B cell (primary cell): ENCODE data around the gene TSSK2. TPM values are rescaled to one million over a fixed set of nuclear protein-coding genes. Genes with fewer than 3 reads are reported as not detected.

Experiments used
- ATAC-seq: fragments of 200-7000 bp; cut with Tn5 transposase; one replicate; pipeline ENCODE4 v1.10.0; 2021; ENCODE audit warnings: low read depth, mild to moderate bottlenecking, moderate number of reproducible peaks, moderate library complexity
- CTCF ChIA-PET: fragments of 350-600 bp; sonication (Branson Sonifier 250); formaldehyde crosslinking; loops from one replicate; lab custom pipeline; 2021; ENCODE audit warnings: antibody characterized with exemption, inconsistent platforms; lab: Charles Lee
- POLR2A ChIA-PET: fragments of 350-600 bp; sonication (Branson Sonifier 250); formaldehyde crosslinking; loops from one replicate; lab custom pipeline; 2021; ENCODE audit warnings: antibody characterized with exemption; lab: Charles Lee
- DNase-seq: peaks from one replicate; pipeline ENCODE4 v3.0.0; 2013
- H2AFZ ChIP-seq: 2 replicates; pipeline ENCODE4 v1.6.1; 2012; ENCODE audit warnings: mild to moderate bottlenecking, low read depth, low read length; ENCODE audit not compliant: insufficient read depth, poor library complexity, severe bottlenecking
- H3K27ac ChIP-seq, 2 donors: 1 replicate in 1 of 2; 2 replicates in 1 of 2; pipeline ENCODE4 v1.5.1; 2012 to 2013; ENCODE audit warnings: low read length in 2 of 2, mild to moderate bottlenecking in 2 of 2, moderate library complexity in 1 of 2
- H3K27me3 ChIP-seq, 4 experiments: fragments of 200-600 bp in 1 of 4; sonication (generic) in 1 of 4; replicated peaks in 1 of 4; 1 replicate in 2 of 4; 2 replicates in 2 of 4; pipeline versions ENCODE4 v1.6.1 to v1.7.0; 2013 to 2016; ENCODE audit warnings: low read length in 3 of 4, mild to moderate bottlenecking in 2 of 4, mixed read lengths in 1 of 4, moderate library complexity in 1 of 4; ENCODE audit not compliant: insufficient read depth in 4 of 4, control insufficient read depth in 3 of 4; ENCODE audit errors: control extremely low read depth in 1 of 4
- H3K36me3 ChIP-seq, 2 experiments: replicated peaks in 1 of 2; 1 replicate in 1 of 2; 2 replicates in 1 of 2; pipeline versions ENCODE4 v1.6.1 to v1.7.1; 2013; ENCODE audit warnings: low read length in 1 of 2; ENCODE audit not compliant: insufficient read depth in 2 of 2, control insufficient read depth in 1 of 2; ENCODE audit errors: control extremely low read depth in 1 of 2, extremely low read depth in 1 of 2
- H3K4me1 ChIP-seq, 2 donors: fragments of 200-600 bp in 1 of 2; sonication (generic) in 1 of 2; 1 replicate in 1 of 2; 2 replicates in 1 of 2; pipeline versions ENCODE4 v1.5.1 to v1.6.1; 2013 to 2017; ENCODE audit warnings: low read length in 2 of 2; ENCODE audit not compliant: control insufficient read depth in 2 of 2, insufficient read depth in 2 of 2
- H3K4me2 ChIP-seq: replicated peaks from 2 replicates; pipeline ENCODE3; 2012; ENCODE audit warnings: mild to moderate bottlenecking, low read depth, low read length; ENCODE audit not compliant: poor library complexity, severe bottlenecking
- H3K4me3 ChIP-seq, 5 experiments: fragments of 200-600 bp in 1 of 5; sonication (generic) in 1 of 5; 1 replicate in 3 of 5; 2 replicates in 2 of 5; pipeline versions ENCODE4 v1.5.1 to v1.7.0; 2011 to 2016; ENCODE audit warnings: low read length in 4 of 5, mild to moderate bottlenecking in 4 of 5, low read depth in 2 of 5, control low read depth in 1 of 5, moderate library complexity in 1 of 5; ENCODE audit not compliant: insufficient read depth in 1 of 5; ENCODE audit errors: control extremely low read depth in 1 of 5, extremely low read depth in 1 of 5
- H3K79me2 ChIP-seq: fragments of 200-600 bp; sonication (generic); one replicate; pipeline ENCODE4 v1.6.0; 2016; ENCODE audit warnings: low read length; ENCODE audit not compliant: control insufficient read depth, insufficient read depth
- H3K9ac ChIP-seq: fragments of 200-600 bp; sonication (generic); 2 replicates; pipeline ENCODE4 v1.6.1; 2017; ENCODE audit warnings: mild to moderate bottlenecking, low read length, moderate library complexity
- H3K9me3 ChIP-seq, 3 donors: one replicate each; pipeline versions ENCODE4 v1.6.1 to v1.7.1; 2013; ENCODE audit warnings: low read length in 2 of 3; ENCODE audit not compliant: control insufficient read depth in 2 of 3, insufficient read depth in 1 of 3; ENCODE audit errors: control extremely low read depth in 1 of 3
- H4K20me1 ChIP-seq: 2 replicates; pipeline ENCODE4 v1.6.0; 2012; ENCODE audit warnings: mild to moderate bottlenecking, low read length; ENCODE audit not compliant: insufficient read depth, control insufficient read depth, poor library complexity, severe bottlenecking
- H3K27ac Mint-ChIP-seq: one replicate; pipeline ENCODE4 v1.8.0; 2021; ENCODE audit warnings: mixed read lengths
- H3K27me3 Mint-ChIP-seq: one replicate; pipeline ENCODE4 v1.8.0; 2021; ENCODE audit warnings: mixed read lengths
- H3K4me1 Mint-ChIP-seq: one replicate; pipeline ENCODE4 v1.8.0; 2021; ENCODE audit warnings: mixed read lengths
- H3K4me3 Mint-ChIP-seq: one replicate; pipeline ENCODE4 v1.8.0; 2021; ENCODE audit warnings: mixed read lengths
- H3K9me3 Mint-ChIP-seq: one replicate; pipeline ENCODE4 v1.8.0; 2022; ENCODE audit warnings: mixed read lengths; ENCODE audit not compliant: insufficient read depth
- EZH2 ChIP-seq: IDR thresholded peaks from 2 replicates; pipeline ENCODE4 v1.6.1; 2012; ENCODE audit warnings: borderline replicate concordance, low read depth, mild to moderate bottlenecking, moderate library complexity, low read length; ENCODE audit not compliant: insufficient read depth, poor library complexity, severe bottlenecking
- WGBS: methylation state at CpG from one replicate; pipeline ENCODE4 v1.1.5; 2013; ENCODE audit warnings: missing lambda C conversion rate; ENCODE audit not compliant: insufficient coverage; 5-methylcytosine and 5-hydroxymethylcytosine counted together
- intact Hi-C: fragments of 100-400 bp; cut with micrococcal nuclease; formaldehyde crosslinking; loops from one replicate; pipeline ENCODE4 v1.10.0; 2022
- polyA plus RNA-seq: library from polyadenylated mRNA; depleted of rRNA; stranded (reverse); fragments of >200 nt; gene quantifications from 2 replicates; pipeline ENCODE4 v1.2.3, GENCODE V29; 2012
- total RNA-seq, 2 donors: library from RNA; stranded (reverse); fragments of 120-200 nt in 1 of 2; gene quantifications; 1 replicate in 1 of 2; 2 replicates in 1 of 2; pipeline versions ENCODE4 v1.2.3 to v1.2.4, GENCODE V29; 2013 to 2022
- TF ChIP-seq, protein P1 (sequence below): fragments of 200-600 bp; IDR thresholded peaks from one replicate; pipeline ENCODE4 v1.8.0; 2022; ENCODE audit warnings: antibody characterized with exemption, mild to moderate bottlenecking

Gene TSSK2
- total and polyA plus RNA-seq, 2 donors (not counting 1 experiment from before 2014, with no cell fraction given) = 0.15 TPM; not detected in 1

DNA sequence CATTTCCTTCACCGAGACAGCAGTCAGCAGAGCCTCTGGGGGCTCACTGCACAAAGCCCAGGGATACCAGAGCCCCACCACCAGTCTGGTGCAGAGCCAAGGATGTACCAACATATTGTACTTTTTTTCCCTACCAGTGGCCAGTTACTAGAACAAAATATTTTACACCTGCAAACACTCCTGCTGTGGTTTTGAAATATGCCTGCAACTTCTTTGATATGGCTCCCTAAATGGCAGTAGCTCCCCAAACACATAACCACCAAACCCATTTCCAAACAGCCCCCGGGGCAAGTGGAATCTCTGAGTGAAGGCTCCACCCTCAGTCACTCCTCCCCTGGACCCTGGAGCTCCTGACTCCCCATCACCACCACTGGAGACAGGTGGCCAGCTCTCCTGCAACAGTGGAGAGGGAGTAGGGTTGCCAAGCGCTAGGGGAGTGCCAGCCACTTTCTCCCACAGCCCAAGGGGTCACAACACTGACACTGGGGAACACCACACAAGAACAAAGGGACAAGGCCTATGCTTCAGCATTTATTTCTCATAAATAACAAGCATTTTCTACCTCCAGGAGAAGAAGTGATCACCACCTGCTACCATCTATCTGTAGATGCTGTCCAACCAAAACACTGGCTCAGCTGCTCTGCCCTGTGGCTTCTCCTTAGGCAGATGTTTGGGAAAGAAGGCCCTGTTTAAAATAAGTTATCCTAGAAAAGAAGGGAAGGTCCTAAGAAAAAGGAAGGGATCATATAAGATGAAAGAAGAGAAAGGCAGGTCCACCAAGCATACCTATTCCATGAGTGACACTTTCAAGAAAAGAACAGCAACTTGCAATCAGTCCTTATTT is 24.0 kb upstream of the TSSK2 start:
- Histone ChIP-seq H3K9ac (no peak overlapping the region), H3K9me3 (no peaks in the 10 kb centered on the region), H3K36me3 (peaks cover 0 to 5% of the 10 kb centered on the region in 2 experiments), H3K27me3 (no peaks in the 10 kb centered on the region), H3K4me3 (no peak overlapping the region), H3K4me2 (no peak overlapping the region), H2AFZ (no peak overlapping the region), H3K27ac (no peak overlapping the region), H3K79me2 (peaks cover 97% of the 10 kb centered on the region), H3K4me1 (peaks cover 25 to 41% of the 10 kb centered on the region in 2 donors), H4K20me1 (peaks cover 82% of the 10 kb centered on the region)
- H3K27ac Mint-ChIP-seq = no peak overlapping the region
- no peaks in the 10 kb centered on the region for H3K9me3 Mint-ChIP-seq
- no peaks in the 10 kb centered on the region for H3K27me3 Mint-ChIP-seq
- intact Hi-C loops = loop anchor here (1.0 to 5.0 kb wide), 2 partner anchors 35 to 523 kb away; partner anchors contain the start of gene ESS2
- no peak overlapping the region for H3K4me3 Mint-ChIP-seq
- ATAC-seq (no peak), DNase-seq (no peak)
- 77% methylated on average over 1 of the region's 3 CpGs for whole genome bisulfite sequencing
- TF ChIP-seq, protein P1, sequence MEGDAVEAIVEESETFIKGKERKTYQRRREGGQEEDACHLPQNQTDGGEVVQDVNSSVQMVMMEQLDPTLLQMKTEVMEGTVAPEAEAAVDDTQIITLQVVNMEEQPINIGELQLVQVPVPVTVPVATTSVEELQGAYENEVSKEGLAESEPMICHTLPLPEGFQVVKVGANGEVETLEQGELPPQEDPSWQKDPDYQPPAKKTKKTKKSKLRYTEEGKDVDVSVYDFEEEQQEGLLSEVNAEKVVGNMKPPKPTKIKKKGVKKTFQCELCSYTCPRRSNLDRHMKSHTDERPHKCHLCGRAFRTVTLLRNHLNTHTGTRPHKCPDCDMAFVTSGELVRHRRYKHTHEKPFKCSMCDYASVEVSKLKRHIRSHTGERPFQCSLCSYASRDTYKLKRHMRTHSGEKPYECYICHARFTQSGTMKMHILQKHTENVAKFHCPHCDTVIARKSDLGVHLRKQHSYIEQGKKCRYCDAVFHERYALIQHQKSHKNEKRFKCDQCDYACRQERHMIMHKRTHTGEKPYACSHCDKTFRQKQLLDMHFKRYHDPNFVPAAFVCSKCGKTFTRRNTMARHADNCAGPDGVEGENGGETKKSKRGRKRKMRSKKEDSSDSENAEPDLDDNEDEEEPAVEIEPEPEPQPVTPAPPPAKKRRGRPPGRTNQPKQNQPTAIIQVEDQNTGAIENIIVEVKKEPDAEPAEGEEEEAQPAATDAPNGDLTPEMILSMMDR = no peak
- no peak for TF ChIP-seq EZH2
- H3K4me1 Mint-ChIP-seq = peaks cover 62% of the 10 kb centered on the region
- ChIA-PET POLR2A (no interaction called here), CTCF (interaction anchor here (0.5 to 1.1 kb wide), 2 partner anchors 37 to 143 kb away, joined by 3 to 4 read pairs; partner anchors contain the start of gene ESS2)

DNA sequence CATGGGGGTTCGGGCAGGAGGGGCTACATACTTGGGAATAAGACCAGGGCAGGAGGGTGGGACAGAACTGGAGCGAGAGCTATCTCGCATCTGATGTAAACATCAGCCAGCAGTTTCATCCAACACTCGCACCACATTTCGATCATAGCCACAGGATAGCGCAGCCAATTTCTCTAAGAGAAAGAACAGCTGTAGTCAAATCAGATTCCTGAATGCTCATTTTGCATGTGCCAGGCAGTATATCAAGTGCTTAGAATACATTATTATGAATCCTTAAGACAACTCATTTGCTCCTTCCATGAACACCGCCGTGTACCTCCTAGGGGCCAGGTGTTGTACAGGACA is 23.4 kb upstream of the TSSK2 start:
- no peak overlapping the region for H3K4me3 Mint-ChIP-seq
- ATAC-seq = no peak
- H3K4me3 ChIP-seq = no peak overlapping the region
- 100% methylated on average over 3 of the region's 8 CpGs for WGBS
- H3K4me2 ChIP-seq = no peak overlapping the region
- peaks cover 77% of the 10 kb centered on the region for H4K20me1 ChIP-seq
- H3K27me3 Mint-ChIP-seq = no peaks in the 10 kb centered on the region
- peaks cover 25 to 44% of the 10 kb centered on the region in 2 donors for H3K4me1 ChIP-seq
- ChIA-PET CTCF (interaction anchor here (0.5 to 1.5 kb wide), 5 partner anchors 12 to 1369 kb away, joined by 3 to 5 read pairs (median 3); no protein-coding TSS in a partner anchor), POLR2A (no interaction called here)
- TF ChIP-seq, protein P1 = no peak
- TF ChIP-seq EZH2 = no peak
- H3K79me2 ChIP-seq = peaks cover 97% of the 10 kb centered on the region
- intact Hi-C loops = loop anchor here (5.0 kb wide), 1 partner anchor 35 kb away; the partner anchor contains the start of gene ESS2
- H3K9ac ChIP-seq = no peak overlapping the region
- peaks cover 0 to 5% of the 10 kb centered on the region in 2 experiments for H3K36me3 ChIP-seq
- H3K27me3 ChIP-seq = no peaks in the 10 kb centered on the region
- no peaks in the 10 kb centered on the region for H3K9me3 Mint-ChIP-seq
- no peak overlapping the region for H3K27ac Mint-ChIP-seq
- no peaks in the 10 kb centered on the region for H3K9me3 ChIP-seq
- H3K4me1 Mint-ChIP-seq = peaks cover 65% of the 10 kb centered on the region
- peak overlapping the region in 1 of 2 donors; percentile 43 for H3K27ac ChIP-seq
- no peak overlapping the region for H2AFZ ChIP-seq
- DNase-seq = no peak
